ENCODE results near the gene PLAC8L1.
"Not testable (repeated sequence)": the region's sequence is repeated elsewhere in the genome, so short reads cannot be mapped to it uniquely, and the experiment has no call there.

PLAC8L1 gene

GRCh38 chr5:146105477-146105876, at the start of gene PLAC8L1:
Gene PLAC8L1 (minus strand): TSS chr5:146105577. CDS start chr5:146104311, 1,266 bp downstream.
- DNase-seq, result no peak

GRCh38 chr5:146151970-146152369, 46.6 kb upstream of the PLAC8L1 start:
- no peak for DNase-seq

GRCh38 chr5:146137967-146138403, 32.6 kb upstream of the PLAC8L1 start:
- DNase-seq, result no peak

GRCh38 chr5:146130440-146131045, 25.2 kb upstream of the PLAC8L1 start:
- DNase-seq, result no peak

GRCh38 chr5:146126068-146126467, 20.7 kb upstream of the PLAC8L1 start:
- DNase-seq, result no peak

- DNase-seq, result no peak
Observed at GRCh38 chr5:146124580-146124979, 19.2 kb upstream of the PLAC8L1 start.

- DNase-seq, result not testable (repeated sequence)
Observed at GRCh38 chr5:146121451-146121850, 16.1 kb upstream of the PLAC8L1 start.

GRCh38 chr5:146118322-146118721, 12.9 kb upstream of the PLAC8L1 start:
- no peak for DNase-seq

GRCh38 chr5:146117216-146117615, 11.8 kb upstream of the PLAC8L1 start:
- DNase-seq, result not testable (repeated sequence)

- DNase-seq, result no peak
Observed at GRCh38 chr5:146116361-146116760, 11.0 kb upstream of the PLAC8L1 start.

- DNase-seq, result no peak
Observed at GRCh38 chr5:146112476-146112875, 7.1 kb upstream of the PLAC8L1 start.

- DNase-seq, result no peak
Observed at GRCh38 chr5:146111409-146111808, 6.0 kb upstream of the PLAC8L1 start.

GRCh38 chr5:146109379-146109778, 4.0 kb upstream of the PLAC8L1 start:
- DNase-seq, result no peak

GRCh38 chr5:146108870-146109269, 3.5 kb upstream of the PLAC8L1 start:
- DNase-seq, result not testable (repeated sequence)

GRCh38 chr5:146107901-146108300, 2.5 kb upstream of the PLAC8L1 start:
- DNase-seq, result no peak

- no peak for DNase-seq
Observed at GRCh38 chr5:146103594-146103993, 1.8 kb downstream of the PLAC8L1 start.

- DNase-seq, result no peak
Observed at GRCh38 chr5:146101646-146102045, 3.7 kb downstream of the PLAC8L1 start.

- DNase-seq, result no peak
Observed at GRCh38 chr5:146098047-146098446, 7.3 kb downstream of the PLAC8L1 start.

- no peak for DNase-seq
Observed at GRCh38 chr5:146091881-146092280, 13.5 kb downstream of the PLAC8L1 start.

- DNase-seq, result no peak
Observed at GRCh38 chr5:146089287-146089686, 16.1 kb downstream of the PLAC8L1 start.

GRCh38 chr5:146088098-146088497, 17.3 kb downstream of the PLAC8L1 start:
- DNase-seq, result no peak

- no peak for DNase-seq
Observed at GRCh38 chr5:146084376-146084775, 21.0 kb downstream of the PLAC8L1 start.

GRCh38 chr5:146082798-146083197, 22.6 kb downstream of the PLAC8L1 start:
- no peak for DNase-seq

- DNase-seq, result no peak
Observed at GRCh38 chr5:146081556-146081955, 23.8 kb downstream of the PLAC8L1 start.

GRCh38 chr5:146079695-146080373, 25.5 kb downstream of the PLAC8L1 start:
- DNase-seq, result peak; percentile 91

Data from SIG-M5 (cell line).